ENCODE measurements around the gene CFAP161. TPM values are rescaled to one million over a fixed set of nuclear protein-coding genes. Genes with fewer than 3 reads are reported as not detected.

Gene CFAP161
- total and polyA plus RNA-seq, 9 of the 15 experiments (the other 6 are each of a cell fraction or from before 2014, with no cell fraction given), result 25.8 to 83.3 (median 75.6) TPM

- no peak for TF ChIP-seq AFF1 (IDR thresholded peaks at IDR 0.05; ENCODE audit: low read depth in 1 of 2, partially characterized antibody in 2 of 2)
- no peak for TF ChIP-seq HOMEZ (CRISPR knock-in tag; IDR thresholded peaks at IDR 0.05)
- no peak for TF ChIP-seq MAX (CRISPR knock-in tag; IDR thresholded peaks at IDR 0.05)
- TF ChIP-seq BRF2 (IDR thresholded peaks at IDR 0.05; ENCODE audit: borderline replicate concordance, insufficient read depth, insufficient read length), result no peak
- TF ChIP-seq LCOR (CRISPR knock-in tag; IDR thresholded peaks at IDR 0.05), result no peak
- peak; percentile 28 to 35; a peak in 2 of 4 replicates for TF ChIP-seq NRF1 (conservative IDR thresholded peaks at IDR 0.05 in 1 of 2, IDR thresholded peaks at IDR 0.05 in 1 of 2)
- TF ChIP-seq TOE1 (IDR thresholded peaks at IDR 0.05; ENCODE audit: borderline replicate concordance), result peak; percentile 31; the same call in 1 of the 2 replicates
- TF ChIP-seq TOE1 (CRISPR knock-in tag; IDR thresholded peaks at IDR 0.05; ENCODE audit: borderline replicate concordance, low read depth), result no peak
- TF ChIP-seq RNF2 (IDR thresholded peaks at IDR 0.05), result no peak
- no peak for TF ChIP-seq SRF (CRISPR knock-in tag; IDR thresholded peaks at IDR 0.05)
- no peak for TF ChIP-seq POLR3G (IDR thresholded peaks at IDR 0.05; ENCODE audit: extremely low read depth, insufficient read length, insufficient replicate concordance)
- no peak for TF ChIP-seq ZSCAN29 (IDR thresholded peaks at IDR 0.05)
- peak; percentile 40; the same call in 1 of the 2 replicates for TF ChIP-seq CREB3L1 (IDR thresholded peaks at IDR 0.05; ENCODE audit: borderline replicate concordance, low read depth)
- peak; percentile 59; the same call in 1 of the 2 replicates for TF ChIP-seq NFRKB (IDR thresholded peaks at IDR 0.05; ENCODE audit: low read depth)
- TF ChIP-seq BRF1 (IDR thresholded peaks at IDR 0.05; ENCODE audit: borderline replicate concordance, extremely low read depth, insufficient read length), result no peak
- TF ChIP-seq HNRNPK (IDR thresholded peaks at IDR 0.05; ENCODE audit: low read depth, low read length, poor library complexity, severe bottlenecking), result no peak
These were observed 30.1 kb downstream of the CFAP161 start (continued) for GRCh38 chr15:81163961-81164800.
